SK-N-SH (cell line): ENCODE results near the gene SHLD2.

ENCODE experiments used
- FOXM1 ChIP-seq: IDR thresholded peaks from 2 replicates; pipeline ENCODE4 v1.4.0; 2012; ENCODE audit warnings: low read depth, mild to moderate bottlenecking
- POLR2AphosphoS5 ChIP-seq: IDR thresholded peaks from 2 replicates; pipeline ENCODE4 v1.6.1; 2012; ENCODE audit warnings: low read depth, low read length
- TAF1 ChIP-seq: IDR thresholded peaks from 2 replicates; pipeline ENCODE4 v1.6.1; 2012; ENCODE audit warnings: low read depth, mild to moderate bottlenecking, low read length, moderate library complexity, borderline replicate concordance
- TF ChIP-seq, protein P1 (sequence below): IDR thresholded peaks from 2 replicates; pipeline ENCODE4 v1.4.0; 2012; ENCODE audit warnings: low read depth
- TF ChIP-seq, protein P2 (sequence below): IDR thresholded peaks from 2 replicates; pipeline ENCODE4 v1.6.1; 2012; ENCODE audit warnings: mild to moderate bottlenecking, low read depth, low read length, moderate library complexity
- TF ChIP-seq, protein P3 (sequence below): fragments of 200-600 bp; sonication (generic); IDR thresholded peaks from 2 replicates; pipeline ENCODE4 v1.6.1; 2017; ENCODE audit warnings: antibody characterized with exemption, mild to moderate bottlenecking, moderate library complexity
- TF ChIP-seq, protein P4 (sequence below): IDR thresholded peaks from 2 replicates; pipeline ENCODE4 v1.4.0; 2012; ENCODE audit warnings: low read depth, borderline replicate concordance

DNA sequence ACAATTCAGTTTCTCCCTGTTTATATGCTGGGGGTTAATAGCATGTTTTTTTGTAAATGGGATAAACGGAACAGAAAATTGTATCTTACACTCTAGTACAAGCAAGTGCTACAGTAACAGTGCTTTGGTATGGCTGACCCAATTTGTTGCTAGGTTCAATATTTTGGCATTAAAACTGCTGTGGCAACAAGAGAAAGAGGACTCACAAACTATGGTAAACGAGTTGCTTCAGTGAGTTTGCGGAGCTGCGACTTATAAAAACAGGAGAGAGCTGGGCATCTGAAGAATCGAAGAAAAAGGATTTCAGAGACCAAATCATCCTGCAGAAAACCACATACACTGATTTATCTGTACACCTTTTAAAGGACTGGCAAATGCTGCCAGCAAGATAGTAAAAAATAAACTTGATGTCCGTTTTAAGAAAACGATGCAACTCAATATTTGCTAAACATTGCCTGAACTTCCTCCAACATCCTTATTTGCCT, 2.6 kb upstream of the SHLD2 start:
- TF ChIP-seq FOXM1 (no peak), POLR2AphosphoS5 (no peak), TAF1 (no peak)
- TF ChIP-seq, protein P1, sequence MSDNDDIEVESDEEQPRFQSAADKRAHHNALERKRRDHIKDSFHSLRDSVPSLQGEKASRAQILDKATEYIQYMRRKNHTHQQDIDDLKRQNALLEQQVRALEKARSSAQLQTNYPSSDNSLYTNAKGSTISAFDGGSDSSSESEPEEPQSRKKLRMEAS, result no peak
- TF ChIP-seq, protein P2, sequence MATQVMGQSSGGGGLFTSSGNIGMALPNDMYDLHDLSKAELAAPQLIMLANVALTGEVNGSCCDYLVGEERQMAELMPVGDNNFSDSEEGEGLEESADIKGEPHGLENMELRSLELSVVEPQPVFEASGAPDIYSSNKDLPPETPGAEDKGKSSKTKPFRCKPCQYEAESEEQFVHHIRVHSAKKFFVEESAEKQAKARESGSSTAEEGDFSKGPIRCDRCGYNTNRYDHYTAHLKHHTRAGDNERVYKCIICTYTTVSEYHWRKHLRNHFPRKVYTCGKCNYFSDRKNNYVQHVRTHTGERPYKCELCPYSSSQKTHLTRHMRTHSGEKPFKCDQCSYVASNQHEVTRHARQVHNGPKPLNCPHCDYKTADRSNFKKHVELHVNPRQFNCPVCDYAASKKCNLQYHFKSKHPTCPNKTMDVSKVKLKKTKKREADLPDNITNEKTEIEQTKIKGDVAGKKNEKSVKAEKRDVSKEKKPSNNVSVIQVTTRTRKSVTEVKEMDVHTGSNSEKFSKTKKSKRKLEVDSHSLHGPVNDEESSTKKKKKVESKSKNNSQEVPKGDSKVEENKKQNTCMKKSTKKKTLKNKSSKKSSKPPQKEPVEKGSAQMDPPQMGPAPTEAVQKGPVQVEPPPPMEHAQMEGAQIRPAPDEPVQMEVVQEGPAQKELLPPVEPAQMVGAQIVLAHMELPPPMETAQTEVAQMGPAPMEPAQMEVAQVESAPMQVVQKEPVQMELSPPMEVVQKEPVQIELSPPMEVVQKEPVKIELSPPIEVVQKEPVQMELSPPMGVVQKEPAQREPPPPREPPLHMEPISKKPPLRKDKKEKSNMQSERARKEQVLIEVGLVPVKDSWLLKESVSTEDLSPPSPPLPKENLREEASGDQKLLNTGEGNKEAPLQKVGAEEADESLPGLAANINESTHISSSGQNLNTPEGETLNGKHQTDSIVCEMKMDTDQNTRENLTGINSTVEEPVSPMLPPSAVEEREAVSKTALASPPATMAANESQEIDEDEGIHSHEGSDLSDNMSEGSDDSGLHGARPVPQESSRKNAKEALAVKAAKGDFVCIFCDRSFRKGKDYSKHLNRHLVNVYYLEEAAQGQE, result no peak
- TF ChIP-seq, protein P3, sequence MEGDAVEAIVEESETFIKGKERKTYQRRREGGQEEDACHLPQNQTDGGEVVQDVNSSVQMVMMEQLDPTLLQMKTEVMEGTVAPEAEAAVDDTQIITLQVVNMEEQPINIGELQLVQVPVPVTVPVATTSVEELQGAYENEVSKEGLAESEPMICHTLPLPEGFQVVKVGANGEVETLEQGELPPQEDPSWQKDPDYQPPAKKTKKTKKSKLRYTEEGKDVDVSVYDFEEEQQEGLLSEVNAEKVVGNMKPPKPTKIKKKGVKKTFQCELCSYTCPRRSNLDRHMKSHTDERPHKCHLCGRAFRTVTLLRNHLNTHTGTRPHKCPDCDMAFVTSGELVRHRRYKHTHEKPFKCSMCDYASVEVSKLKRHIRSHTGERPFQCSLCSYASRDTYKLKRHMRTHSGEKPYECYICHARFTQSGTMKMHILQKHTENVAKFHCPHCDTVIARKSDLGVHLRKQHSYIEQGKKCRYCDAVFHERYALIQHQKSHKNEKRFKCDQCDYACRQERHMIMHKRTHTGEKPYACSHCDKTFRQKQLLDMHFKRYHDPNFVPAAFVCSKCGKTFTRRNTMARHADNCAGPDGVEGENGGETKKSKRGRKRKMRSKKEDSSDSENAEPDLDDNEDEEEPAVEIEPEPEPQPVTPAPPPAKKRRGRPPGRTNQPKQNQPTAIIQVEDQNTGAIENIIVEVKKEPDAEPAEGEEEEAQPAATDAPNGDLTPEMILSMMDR, result no peak
- TF ChIP-seq, protein P4, sequence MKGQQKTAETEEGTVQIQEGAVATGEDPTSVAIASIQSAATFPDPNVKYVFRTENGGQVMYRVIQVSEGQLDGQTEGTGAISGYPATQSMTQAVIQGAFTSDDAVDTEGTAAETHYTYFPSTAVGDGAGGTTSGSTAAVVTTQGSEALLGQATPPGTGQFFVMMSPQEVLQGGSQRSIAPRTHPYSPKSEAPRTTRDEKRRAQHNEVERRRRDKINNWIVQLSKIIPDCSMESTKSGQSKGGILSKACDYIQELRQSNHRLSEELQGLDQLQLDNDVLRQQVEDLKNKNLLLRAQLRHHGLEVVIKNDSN, result no peak
